HUDEP-2 (cell line): ENCODE measurements around the gene EEF2.
"Not testable (repeated sequence)": the region's sequence is repeated elsewhere in the genome, so short reads cannot be mapped to it uniquely, and the experiment has no call there.

Experiments used
- DNase-seq, 76 experiments: peaks; one replicate each; lab custom pipeline; 2025; ENCODE audit not compliant: unreplicated experiment in 76 of 76; lab: John Stamatoyannopoulos, UW

The EEF2 gene

GRCh38 chr19:3950871-3951861 is 34.1 kb downstream of the EEF2 start:
- DNase-seq: peak in 54 of 76 experiments; percentile 12 to 70 (median 44)

- DNase-seq: no peak
Measured at GRCh38 chr19:3949997-3950859, 35.0 kb downstream of the EEF2 start.

- DNase-seq: no peak
Measured at GRCh38 chr19:3949294-3949693, 36.0 kb downstream of the EEF2 start.

- not testable (repeated sequence) for DNase-seq
Measured at GRCh38 chr19:3947316-3947933, 37.8 kb downstream of the EEF2 start.

- no peak for DNase-seq
Measured at GRCh38 chr19:3945838-3946237, 39.4 kb downstream of the EEF2 start.

- no peak for DNase-seq
Measured at GRCh38 chr19:3944018-3944721, 41.1 kb downstream of the EEF2 start.

- no peak for DNase-seq
Measured at GRCh38 chr19:3942790-3943409, 42.4 kb downstream of the EEF2 start.

- not testable (repeated sequence) for DNase-seq
Measured at GRCh38 chr19:3938300-3938950, 46.8 kb downstream of the EEF2 start.

- no peak for DNase-seq
Measured at GRCh38 chr19:3936506-3937442, 48.5 kb downstream of the EEF2 start.

GRCh38 chr19:3932931-3933810 is 52.1 kb downstream of the EEF2 start, which contains the start of gene NMRK2:
TSS of gene NMRK2 (plus strand) at chr19:3933069. CDS start at chr19:3933672, 603 bp downstream.
- DNase-seq: no peak

GRCh38 chr19:3931041-3931440 is 54.2 kb downstream of the EEF2 start:
- no peak for DNase-seq
